ENCODE data around the gene P2RX4.
"Not testable (repeated sequence)": the region's sequence is repeated elsewhere in the genome, so short reads cannot be mapped to it uniquely, and the experiment has no call there.

Gene P2RX4

GRCh38 chr12:121279071-121279375 lies 69.1 kb downstream of the P2RX4 start:
- DNase-seq: no peak

- no peak for DNase-seq
Measured at GRCh38 chr12:121279507-121279915, 69.6 kb downstream of the P2RX4 start.

GRCh38 chr12:121280531-121280930 lies 70.6 kb downstream of the P2RX4 start:
- not testable (repeated sequence) for DNase-seq

GRCh38 chr12:121281116-121281515 lies 71.2 kb downstream of the P2RX4 start:
- not testable (repeated sequence) for DNase-seq

- DNase-seq: no peak
Measured at GRCh38 chr12:121282072-121282742, 72.3 kb downstream of the P2RX4 start.

- not testable (repeated sequence) for DNase-seq
Measured at GRCh38 chr12:121282910-121283309, 73.0 kb downstream of the P2RX4 start.

GRCh38 chr12:121283388-121283787 lies 73.5 kb downstream of the P2RX4 start:
- DNase-seq: no peak

Data from islet precursor cell (in vitro differentiated cells).